HG02610 (cell line): ENCODE measurements around the gene SNPH.
"Not testable (repeated sequence)": the region's sequence is repeated elsewhere in the genome, so short reads cannot be mapped to it uniquely, and the experiment has no call there.

Experiments used
- ATAC-seq: cut with Tn5 transposase; IDR thresholded peaks from one replicate; pipeline ENCODE4 v1.9.1; 2021; ENCODE audit warnings: mild to moderate bottlenecking, moderate library complexity; ENCODE audit not compliant: unreplicated experiment

The SNPH gene

DNA sequence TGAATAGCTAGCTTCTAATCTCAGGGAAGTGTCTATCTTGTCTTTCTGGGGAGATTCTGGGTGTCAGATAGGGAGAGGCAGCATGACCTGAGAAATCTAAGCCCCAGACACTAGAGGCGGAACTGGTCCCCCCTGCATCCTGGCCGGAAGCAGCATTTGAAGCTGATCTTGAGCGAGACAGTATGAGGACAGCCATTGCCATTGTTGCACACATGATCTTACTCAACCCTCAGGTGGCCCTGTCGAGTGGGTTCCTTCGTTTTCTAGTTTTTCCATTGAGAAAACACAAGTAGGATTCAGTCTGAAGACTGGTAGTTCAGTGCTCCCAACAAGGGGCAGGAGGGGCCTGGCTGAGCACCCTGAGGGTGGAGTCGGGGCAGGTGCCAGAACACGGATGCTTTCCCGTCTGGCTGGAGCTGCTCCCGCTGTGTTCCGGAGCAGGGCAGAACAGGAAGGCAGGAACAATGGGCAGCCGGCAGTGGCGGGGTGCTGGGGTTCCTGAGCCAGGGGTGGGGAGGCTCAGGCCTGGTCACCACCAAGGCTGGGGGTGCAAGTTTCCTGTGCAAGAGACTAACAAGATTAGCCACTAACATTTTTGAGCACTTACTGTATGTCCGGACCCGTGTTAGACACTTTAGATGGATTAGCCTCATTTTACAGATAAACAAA is 70.7 kb downstream of the SNPH start:
- no peak for ATAC-seq

- ATAC-seq, result no peak
These were observed 71.3 kb downstream of the SNPH start for GRCh38 chr20:1337441-1337840.

DNA sequence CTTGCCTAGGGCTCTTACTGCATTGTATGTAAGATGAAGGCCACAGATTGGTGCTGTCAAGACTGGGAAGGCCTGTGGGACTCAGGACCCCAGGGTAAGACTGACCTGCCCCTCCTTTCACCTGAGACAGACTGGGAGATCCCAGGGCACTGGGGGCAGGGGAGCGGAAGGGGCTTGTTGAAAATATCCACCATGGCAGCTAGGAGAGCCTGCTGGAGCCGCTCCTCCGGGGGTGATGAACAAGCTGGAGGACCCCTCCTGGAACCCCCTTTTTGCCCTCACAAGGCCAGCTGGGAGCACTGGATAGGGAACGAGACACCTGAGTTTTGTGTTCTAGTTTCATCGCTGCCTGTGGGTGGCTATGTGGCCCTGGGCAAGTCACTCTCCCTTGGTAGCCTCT is 72.0 kb downstream of the SNPH start:
- no peak for ATAC-seq

DNA sequence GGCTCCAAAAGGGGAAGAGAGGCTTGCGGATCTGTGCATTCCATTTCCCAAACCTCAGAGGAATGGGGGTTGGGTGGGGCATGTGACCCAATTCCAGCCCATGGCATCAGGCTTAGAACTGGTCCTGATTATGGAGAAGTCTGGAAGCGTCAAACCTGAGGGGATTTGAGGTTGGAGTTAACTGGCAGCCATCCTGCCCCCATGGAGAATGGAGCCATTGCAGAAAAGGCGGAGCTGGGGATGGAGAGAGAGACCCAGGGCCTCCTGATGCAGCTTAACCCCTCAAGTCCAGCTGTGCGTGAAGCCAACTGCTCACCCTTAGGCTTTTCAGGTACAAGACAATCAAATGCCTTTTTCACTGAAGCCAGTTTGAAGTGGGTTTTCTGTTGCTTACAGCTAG is 72.7 kb downstream of the SNPH start:
- ATAC-seq, result no peak

DNA sequence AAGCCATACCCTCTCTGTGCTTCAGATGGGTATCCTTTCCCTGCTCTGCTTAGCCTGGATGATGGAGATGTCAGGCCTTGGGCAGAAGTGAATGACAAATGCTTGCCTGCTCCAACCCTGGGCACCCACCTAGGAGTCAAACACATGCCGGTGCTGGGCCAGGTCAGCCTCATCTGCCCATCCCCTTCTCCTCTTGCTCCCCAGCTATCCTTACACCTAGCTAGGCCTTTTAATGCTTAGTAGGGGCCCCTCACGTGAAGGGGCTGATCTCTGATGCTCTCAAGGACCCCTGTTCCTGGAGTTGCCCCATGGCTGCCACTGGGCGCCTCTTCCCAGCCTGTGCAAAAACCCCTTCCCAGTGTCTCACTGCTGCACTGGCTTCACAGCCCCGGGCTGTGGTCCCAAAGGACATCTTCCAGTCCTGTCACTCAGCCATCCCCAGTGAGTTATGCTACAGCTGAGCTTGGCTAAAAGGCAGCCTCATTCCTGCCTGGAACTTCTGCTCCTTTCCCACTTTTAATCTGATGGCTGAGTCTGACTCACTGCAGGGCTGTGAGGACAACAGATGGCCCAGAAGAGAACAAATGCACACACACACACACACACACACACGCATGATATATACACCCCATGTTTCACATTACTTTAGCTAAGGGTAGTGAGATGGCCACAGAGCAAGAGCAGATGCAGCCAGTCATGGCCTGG is 75.6 kb downstream of the SNPH start:
- ATAC-seq, result no peak

- not testable (repeated sequence) for ATAC-seq
These were observed 77.5 kb downstream of the SNPH start for GRCh38 chr20:1343446-1344124.

DNA sequence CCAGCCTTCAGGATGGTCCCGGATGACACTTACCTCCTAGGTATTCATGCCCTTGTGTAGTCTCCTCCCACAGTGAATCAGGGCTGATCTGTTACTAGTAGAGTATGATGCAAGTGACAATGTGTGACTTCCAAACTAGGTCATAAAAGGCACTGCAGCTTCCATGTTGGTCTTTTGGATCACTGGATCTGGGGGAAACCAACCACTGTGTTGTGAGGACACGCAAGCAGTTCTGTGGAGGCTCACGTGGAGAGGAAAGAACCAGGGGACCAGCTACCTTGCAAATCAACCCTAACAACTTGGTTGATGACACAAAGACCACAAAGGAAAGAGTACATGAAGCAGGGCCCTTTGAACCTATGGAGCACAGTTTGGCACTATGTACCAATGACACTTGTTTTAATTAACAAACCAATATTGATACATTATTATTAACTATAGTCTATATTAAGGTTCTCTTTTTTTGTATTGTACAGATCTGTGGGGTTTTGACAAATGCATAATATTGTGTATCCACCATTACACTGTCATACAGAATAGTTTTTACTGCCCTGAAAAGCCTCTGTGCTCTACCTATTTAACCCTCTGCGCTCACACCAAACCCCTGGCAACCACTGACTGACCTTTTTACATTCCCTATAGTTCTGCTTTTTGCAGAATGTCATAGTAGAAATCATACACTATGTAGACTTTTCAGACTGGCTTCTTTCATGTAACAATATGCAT is 79.1 kb downstream of the SNPH start:
- ATAC-seq, result no peak

- no peak for ATAC-seq
These were observed 79.6 kb downstream of the SNPH start for GRCh38 chr20:1345756-1346093.

DNA sequence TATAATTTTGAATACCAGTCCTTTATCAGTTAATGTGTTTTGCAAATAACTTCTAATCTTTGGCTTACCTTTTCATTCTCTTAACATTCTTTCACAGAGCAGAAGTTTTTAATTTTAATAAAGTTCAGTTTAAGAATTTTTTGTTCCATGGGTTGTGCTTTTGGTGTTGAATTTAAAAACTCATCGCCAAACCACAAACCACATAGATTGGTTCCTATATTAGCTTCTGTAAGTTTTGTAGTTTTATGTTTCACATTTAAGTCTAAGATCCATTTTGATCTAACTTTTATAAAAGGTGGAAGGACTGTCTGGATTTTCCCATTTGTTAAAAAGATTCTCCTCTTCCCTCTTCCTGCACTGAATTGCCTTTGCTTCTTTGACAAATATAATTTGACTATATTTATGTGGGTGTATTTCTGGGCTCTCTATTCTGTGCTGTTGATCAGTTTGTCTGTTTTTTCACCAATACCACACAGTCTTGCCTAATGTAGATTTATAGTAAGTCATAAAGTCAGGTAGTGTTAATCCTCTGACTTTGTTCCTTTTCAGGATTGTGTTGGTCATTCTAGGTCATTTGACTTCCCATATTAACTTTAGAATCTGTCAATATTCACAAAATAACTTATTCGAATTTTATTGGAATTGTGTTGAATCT is 80.3 kb downstream of the SNPH start:
- no peak for ATAC-seq

DNA sequence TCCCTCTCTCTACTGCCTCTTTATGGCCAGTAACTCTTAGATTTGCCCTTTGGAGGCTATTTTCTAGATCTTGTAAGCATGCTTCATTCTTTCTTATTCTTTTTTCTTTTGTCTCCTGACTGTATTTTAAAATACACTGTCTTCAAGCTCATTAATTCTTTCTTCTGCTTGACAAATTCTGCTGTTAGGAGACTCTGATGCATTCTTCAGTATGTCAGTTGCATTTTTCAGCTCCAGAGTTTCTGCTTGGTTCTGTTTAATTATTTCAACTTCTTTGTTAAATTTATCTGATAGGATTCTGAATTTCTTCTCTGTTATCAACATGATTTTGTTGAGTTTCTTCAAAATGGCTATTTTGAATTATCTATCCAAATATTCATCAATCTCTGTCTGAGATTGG is 87.9 kb downstream of the SNPH start:
- ATAC-seq, result no peak

GRCh38 chr20:1357921-1358671 is 92.0 kb downstream of the SNPH start:
- no peak for ATAC-seq
